MG63 (cell line): ENCODE data around the gene PSD4. TPM values are rescaled to one million over a fixed set of nuclear protein-coding genes. Genes with fewer than 3 reads are reported as not detected.

Source experiments
- DNase-seq: peaks from one replicate; pipeline ENCODE4 v3.0.0-alpha.2; 2020
- H3K27me3 ChIP-seq: fragments of 250-450 bp; sonication (Bioruptor Pico); 2 replicates; pipeline ENCODE4 v1.5.1; 2020; ENCODE audit warnings: mild to moderate bottlenecking, moderate library complexity
- H3K36me3 ChIP-seq: fragments of 250-450 bp; sonication (Bioruptor Pico); 2 replicates; pipeline ENCODE4 v1.5.1; 2020; ENCODE audit warnings: mild to moderate bottlenecking, moderate library complexity
- H3K4me3 ChIP-seq: fragments of 250-450 bp; sonication (Bioruptor Pico); 2 replicates; pipeline ENCODE4 v1.5.1; 2020; ENCODE audit warnings: mild to moderate bottlenecking, moderate library complexity
- H3K9me3 ChIP-seq: fragments of 250-450 bp; sonication (Bioruptor Pico); 2 replicates; pipeline ENCODE4 v1.5.1; 2020; ENCODE audit warnings: mild to moderate bottlenecking, moderate library complexity
- total RNA-seq: library from RNA; depleted of rRNA; stranded (reverse); fragments of >200 nt; shearing (Covaris generic); gene quantifications from 2 replicates; pipeline ENCODE4 v1.2.3, GENCODE V29; 2014; ENCODE audit warnings: low replicate concordance

PSD4 gene
- total RNA-seq, 1 experiment from 2014 or later = 0.16 TPM

DNA sequence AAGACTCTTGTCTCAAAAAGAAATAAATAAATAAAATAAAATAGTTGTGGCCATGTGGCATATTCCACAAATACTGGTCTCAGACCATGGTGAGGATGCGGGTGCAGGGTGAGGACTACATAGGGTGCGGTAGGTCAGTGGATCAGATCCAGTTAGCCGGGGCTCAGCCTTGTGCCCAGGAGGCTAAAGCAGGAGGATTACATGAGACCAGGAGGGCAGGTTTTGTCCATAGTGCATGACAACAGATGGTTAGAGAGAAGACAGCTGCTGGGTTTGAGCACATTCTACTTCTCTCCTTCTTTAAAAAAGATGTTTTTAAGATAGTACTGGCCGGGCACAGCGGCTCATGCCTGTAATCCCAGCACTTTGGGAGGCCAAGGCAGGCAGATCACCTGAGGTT is 12.8 kb upstream of the PSD4 start:
- H3K9me3 ChIP-seq = peaks cover 6% of the 10 kb centered on the region
- H3K36me3 ChIP-seq = no peaks in the 10 kb centered on the region
- no peaks in the 10 kb centered on the region for H3K27me3 ChIP-seq
- no peak overlapping the region for H3K4me3 ChIP-seq
- no peak for DNase-seq

DNA sequence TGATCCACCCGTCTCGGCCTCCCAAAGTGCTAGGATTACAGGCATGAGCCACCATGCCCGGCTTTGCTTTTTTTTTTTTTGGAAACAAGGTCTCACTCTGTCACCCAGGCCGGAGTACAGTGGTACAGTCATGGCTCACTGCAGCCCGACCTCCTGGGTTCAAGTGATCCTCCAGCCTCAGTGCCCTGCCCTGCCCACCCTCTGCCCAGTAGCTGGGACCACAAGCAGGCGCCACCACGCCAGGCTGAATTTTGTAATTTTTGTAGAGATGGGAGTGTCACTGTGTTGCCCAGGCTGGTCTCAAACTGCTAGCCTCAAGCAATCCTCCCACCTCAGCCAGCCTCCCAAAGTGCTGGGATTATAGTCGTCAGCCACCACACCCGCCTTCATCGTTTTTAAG is 11.6 kb upstream of the PSD4 start:
- H3K4me3 ChIP-seq = no peak overlapping the region
- H3K27me3 ChIP-seq = no peaks in the 10 kb centered on the region
- no peaks in the 10 kb centered on the region for H3K36me3 ChIP-seq
- H3K9me3 ChIP-seq = peaks cover 6% of the 10 kb centered on the region
- no peak for DNase-seq

DNA sequence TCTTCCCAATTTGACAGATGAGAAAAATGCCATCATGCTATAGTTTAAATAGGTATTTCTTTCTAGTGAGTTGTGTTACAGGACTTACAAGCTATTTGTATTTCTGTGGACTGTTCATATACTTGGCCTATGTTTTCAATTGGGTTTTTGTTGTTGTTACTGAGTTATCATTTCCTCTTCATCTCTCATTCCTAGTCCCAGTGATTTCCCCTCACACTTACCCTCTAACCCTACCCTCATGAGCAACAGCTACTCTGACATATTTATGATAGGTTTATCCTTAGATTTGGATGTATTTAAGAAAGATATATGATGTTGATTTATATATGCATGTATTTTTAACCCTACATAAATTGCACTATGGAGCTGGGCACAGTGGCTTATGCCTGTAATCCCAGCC is 10.9 kb upstream of the PSD4 start:
- no peaks in the 10 kb centered on the region for H3K36me3 ChIP-seq
- peaks cover 3% of the 10 kb centered on the region for H3K9me3 ChIP-seq
- no peaks in the 10 kb centered on the region for H3K27me3 ChIP-seq
- DNase-seq = no peak
- no peak overlapping the region for H3K4me3 ChIP-seq

DNA sequence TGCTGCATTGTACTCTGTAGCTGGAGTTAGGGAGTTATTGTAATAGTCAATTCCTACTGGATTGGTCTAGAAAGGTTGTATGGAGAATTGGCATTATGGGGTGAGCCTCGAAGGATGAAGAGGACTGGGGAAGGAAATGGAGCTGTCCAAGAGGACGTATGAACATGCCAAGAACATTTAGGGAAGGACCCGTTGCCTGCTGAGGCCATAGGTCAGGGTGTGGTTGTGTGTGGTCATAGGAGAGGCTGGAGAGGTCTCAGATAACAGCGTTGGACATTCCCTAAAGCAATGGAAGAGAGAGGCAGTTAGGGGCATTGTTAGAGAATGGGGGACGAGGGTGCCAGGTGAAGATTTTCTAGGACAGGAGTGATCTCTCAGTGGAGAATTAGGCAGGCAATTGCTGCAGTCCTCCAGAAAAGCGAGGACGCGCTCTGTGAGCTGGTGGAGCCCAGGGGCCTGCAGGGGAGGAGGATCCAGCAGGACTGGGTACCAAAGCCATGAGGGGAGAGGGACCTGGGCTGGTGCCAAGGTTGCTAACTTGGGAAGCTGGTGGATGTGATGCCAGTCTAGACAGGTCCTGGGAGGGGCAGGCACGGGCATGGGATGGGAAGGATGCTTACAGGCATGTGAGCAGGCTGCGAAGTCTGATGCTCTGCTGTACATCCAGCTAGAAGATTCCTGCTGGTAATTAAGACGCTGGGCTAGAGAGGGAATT is 9.4 kb upstream of the PSD4 start:
- H3K9me3 ChIP-seq = no peaks in the 10 kb centered on the region
- H3K4me3 ChIP-seq = no peak overlapping the region
- DNase-seq = no peak
- no peaks in the 10 kb centered on the region for H3K27me3 ChIP-seq
- no peaks in the 10 kb centered on the region for H3K36me3 ChIP-seq

DNA sequence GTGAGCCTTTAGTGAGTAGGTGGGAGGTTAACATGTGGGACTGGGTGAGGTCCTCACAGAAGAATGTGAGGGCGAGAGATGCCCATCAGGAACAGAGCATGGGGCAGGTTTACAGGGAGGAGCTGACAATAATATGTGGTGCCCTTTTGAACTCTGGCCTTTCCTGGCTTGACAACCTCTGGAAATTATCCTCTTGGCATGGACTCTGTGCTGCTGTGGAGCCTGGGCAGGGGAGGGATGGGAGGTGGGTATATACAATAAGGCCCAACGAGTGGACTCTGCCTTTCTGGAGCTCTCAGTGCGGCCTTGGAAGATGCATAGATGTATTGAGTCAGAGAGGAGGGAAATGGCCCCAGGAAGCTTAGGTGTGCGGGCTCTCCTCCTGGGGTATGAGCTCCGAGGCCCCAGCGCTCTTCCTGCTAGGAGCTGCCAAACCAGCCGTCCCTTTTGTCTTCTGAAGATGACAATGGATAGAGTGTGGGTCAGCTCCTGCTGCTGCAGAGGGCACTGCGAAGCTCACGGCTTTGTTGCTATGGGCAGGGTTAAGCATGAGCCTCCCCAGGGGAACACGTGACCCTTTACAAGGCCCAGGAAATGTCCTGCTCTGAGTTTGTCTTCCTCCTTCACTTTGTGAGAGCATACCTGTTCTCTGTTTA is 8.7 kb upstream of the PSD4 start:
- H3K36me3 ChIP-seq = no peaks in the 10 kb centered on the region
- no peaks in the 10 kb centered on the region for H3K27me3 ChIP-seq
- no peak for DNase-seq
- H3K9me3 ChIP-seq = no peaks in the 10 kb centered on the region
- no peak overlapping the region for H3K4me3 ChIP-seq

DNA sequence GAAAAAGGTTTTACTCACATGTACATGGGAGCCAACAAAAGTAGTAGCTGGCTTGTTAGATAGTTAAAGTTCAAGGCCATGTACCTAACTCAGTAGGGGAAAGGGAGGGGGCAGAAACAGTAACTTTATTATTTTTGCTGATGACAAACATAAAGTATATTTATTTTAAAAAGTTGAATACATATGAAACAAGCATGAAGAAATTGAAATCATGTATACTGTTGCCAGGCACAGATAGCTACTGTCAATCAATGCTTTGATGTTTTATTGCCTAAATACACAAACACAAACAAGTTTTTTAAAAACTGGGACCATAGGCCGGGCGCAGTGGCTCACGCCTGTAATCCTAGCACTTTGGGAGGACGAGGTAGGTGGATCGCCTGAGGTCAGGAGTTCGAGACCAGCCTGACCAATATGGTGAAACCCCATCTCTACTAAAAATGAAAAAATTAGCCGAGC is 7.6 kb upstream of the PSD4 start:
- Histone ChIP-seq H3K4me3 (no peak overlapping the region), H3K27me3 (no peaks in the 10 kb centered on the region), H3K9me3 (no peaks in the 10 kb centered on the region), H3K36me3 (no peaks in the 10 kb centered on the region)
- no peak for DNase-seq

DNA sequence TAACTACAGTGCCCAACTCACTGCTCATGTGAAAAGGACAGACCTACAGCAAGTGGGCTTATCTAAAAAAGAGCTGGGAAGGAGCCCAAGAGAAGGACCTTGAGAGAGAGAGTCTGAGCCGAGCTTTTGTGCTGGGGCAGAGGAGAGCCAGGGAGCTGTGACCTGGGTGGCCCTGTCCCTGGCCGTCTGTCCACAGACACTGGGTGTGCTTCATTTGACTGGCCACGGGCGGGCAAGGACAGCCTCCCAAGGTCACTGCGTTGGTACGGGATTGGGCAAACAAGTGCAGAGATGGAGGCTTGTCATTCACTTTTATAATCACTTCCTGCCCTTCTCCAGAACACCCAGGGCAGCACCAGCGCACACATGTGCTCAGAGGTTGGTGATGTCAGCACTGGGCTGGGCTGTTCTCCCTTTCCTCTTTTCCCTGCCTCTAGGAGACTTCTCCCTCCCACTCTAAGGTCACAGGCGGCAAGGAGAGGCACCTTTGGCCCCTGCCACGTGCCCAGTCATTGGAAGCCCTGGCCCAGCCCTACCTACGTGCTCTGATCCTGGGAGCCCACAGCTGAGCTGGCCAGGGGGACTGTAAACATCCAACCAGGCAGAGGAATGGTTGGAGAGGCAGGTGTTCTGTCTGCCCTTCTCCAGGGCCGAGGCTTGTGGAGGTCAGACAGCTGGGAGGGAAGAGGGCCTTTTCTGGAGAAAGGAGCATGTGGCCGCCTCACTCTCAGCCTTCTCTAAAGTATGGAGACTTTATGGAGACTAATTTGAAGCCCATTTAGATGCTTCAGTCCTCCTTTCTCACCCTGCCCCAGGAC is 6.4 kb upstream of the PSD4 start:
- H3K27me3 ChIP-seq = no peaks in the 10 kb centered on the region
- no peak overlapping the region for H3K4me3 ChIP-seq
- H3K9me3 ChIP-seq = no peaks in the 10 kb centered on the region
- H3K36me3 ChIP-seq = no peaks in the 10 kb centered on the region
- DNase-seq = no peak

DNA sequence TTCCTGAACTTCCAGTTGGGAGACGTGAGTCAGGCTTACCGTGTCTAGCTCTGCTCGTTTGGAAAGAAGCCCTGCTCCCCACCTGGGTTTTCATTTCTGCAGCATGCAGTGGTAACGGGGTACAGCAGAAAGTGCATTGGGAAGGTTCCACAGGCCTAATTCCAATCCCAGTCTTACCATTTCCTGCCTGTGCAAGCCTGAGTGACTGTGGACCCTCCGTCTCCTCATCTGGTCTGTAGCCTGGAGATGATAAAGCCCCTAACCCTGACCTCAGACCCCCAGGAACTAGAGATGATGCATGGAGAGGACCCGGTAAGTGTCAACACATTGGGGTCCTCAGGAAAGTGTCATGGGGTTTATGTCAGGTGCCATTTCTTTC is 5.8 kb upstream of the PSD4 start:
- H3K36me3 ChIP-seq = no peaks in the 10 kb centered on the region
- H3K27me3 ChIP-seq = no peaks in the 10 kb centered on the region
- H3K4me3 ChIP-seq = no peak overlapping the region
- no peak for DNase-seq
- H3K9me3 ChIP-seq = no peaks in the 10 kb centered on the region

DNA sequence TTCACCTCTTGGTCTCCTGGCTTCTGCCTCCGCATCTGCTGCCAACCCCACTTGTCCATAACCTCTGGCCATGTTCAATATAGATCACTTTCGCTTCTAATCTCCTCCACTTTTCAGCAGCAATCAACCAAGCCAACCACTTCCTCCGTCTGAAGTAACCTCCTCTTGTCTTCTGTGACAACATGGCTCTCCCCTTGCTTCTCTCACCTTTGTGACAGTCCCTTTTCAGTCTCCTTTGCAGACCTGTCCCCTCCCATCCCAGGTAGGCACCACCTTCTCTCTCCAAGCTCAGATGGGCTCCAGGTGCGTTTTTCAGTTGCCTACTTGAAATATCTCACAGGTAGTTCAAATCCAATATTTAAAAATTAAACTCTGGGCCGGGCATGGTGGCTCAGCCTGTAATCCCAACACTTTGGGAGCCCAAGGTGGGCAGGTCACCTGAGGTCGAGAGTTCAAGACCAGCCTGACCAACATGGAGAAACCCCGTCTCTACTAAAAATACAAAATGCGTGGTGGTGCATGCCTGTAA is 4.7 kb upstream of the PSD4 start:
- Histone ChIP-seq H3K36me3 (no peaks in the 10 kb centered on the region), H3K27me3 (no peaks in the 10 kb centered on the region), H3K9me3 (no peaks in the 10 kb centered on the region), H3K4me3 (no peak overlapping the region)
- no peak for DNase-seq

DNA sequence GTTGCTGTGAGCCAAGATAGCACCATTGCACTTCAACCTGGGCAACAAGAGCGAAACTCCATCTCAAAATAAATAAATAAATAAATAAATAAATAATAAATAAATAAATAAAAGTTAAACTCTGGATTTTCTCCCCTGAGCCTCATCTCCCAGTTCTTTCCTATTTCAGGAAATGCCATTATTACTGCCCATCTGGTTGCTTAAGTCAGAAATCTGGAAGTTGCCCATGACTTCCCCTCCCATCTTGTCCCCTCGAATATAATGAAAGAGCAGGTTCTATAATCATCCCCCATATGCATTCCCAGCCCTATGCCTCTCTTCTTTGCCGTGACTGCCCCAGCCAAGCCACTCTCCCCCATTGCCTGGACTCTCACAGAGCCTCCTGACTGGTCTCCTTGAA is 4.2 kb upstream of the PSD4 start:
- no peaks in the 10 kb centered on the region for H3K27me3 ChIP-seq
- no peaks in the 10 kb centered on the region for H3K36me3 ChIP-seq
- no peaks in the 10 kb centered on the region for H3K9me3 ChIP-seq
- H3K4me3 ChIP-seq = no peak overlapping the region
- no peak for DNase-seq

DNA sequence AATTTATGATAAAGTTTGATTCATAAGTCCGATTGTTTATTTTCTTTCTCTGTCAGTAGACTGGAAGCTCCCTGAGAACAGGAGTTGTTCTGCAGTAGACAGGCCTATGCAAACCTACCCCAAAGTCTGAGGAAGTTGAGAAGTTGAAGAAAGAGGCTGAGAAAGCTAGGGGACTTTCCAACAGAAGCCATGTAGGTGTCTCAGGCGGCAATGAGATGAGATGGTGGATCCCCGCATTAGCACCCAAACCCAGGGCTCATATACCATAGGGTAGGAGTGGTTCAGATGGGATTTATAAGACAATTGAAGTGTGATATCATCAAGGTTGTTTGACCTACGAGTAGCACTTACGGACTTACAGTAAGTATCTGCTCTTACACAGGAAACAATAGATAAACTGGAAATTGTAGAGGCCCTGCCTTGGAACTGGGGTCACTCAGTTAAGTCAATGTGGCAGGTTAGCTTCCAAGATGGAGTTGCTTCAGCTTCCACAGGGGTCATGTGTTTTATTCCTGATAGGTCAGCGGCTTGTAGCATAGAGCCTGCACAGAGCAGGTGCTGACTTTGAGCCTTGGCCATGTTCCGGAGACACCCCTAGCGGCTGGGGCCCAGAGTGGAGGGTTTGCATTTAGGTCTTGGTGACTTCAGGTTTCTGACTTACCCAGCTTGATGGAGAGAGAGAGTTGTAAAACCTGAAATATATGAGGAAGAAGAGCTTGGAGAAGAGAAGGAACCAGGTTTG is 2.3 kb upstream of the PSD4 start:
- DNase-seq = no peak
- Histone ChIP-seq H3K36me3 (no peaks in the 10 kb centered on the region), H3K4me3 (no peak overlapping the region), H3K9me3 (no peaks in the 10 kb centered on the region), H3K27me3 (no peaks in the 10 kb centered on the region)

DNA sequence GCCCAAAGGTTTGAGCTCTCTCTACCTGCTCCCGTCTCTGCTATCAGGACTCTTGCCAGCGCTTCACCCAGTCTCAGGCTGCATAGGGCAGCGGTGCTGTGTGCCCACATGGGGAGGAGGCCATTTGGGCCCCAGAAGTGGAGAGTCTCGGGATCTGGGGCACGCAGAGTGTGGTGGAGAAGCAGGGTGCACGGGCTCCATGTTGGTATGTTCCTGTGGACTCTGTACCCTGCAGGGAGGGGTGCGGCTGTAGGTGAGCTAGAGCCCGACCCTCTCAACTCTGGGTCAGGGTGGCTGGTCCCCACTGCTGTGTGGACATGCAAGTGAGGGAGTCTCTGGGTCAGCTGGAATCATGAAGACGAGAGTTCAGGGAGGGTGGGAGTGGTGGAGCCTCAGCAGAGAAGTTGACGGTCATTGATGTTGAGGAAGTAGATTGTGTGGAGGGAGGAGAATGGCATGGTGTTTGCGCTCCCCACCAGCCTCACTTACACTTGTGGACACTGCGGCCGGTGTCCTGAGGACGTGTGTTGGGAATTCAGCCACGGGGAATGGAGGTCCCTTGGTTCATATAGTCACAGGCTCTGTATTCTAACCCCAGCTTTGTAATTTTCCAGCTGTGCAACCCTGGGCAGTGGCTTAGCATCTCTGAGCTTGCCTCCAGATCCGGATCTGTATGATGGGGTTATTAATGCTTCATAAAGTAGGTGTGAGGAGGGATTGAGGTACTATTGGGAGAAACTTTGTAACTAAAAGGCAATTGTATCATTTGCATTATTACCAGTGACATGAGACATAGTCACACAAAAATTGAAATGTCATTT is 840 bp upstream of the PSD4 start:
- Histone ChIP-seq H3K9me3 (no peaks in the 10 kb centered on the region), H3K36me3 (no peaks in the 10 kb centered on the region), H3K27me3 (no peaks in the 10 kb centered on the region), H3K4me3 (no peak overlapping the region)
- DNase-seq = no peak

DNA sequence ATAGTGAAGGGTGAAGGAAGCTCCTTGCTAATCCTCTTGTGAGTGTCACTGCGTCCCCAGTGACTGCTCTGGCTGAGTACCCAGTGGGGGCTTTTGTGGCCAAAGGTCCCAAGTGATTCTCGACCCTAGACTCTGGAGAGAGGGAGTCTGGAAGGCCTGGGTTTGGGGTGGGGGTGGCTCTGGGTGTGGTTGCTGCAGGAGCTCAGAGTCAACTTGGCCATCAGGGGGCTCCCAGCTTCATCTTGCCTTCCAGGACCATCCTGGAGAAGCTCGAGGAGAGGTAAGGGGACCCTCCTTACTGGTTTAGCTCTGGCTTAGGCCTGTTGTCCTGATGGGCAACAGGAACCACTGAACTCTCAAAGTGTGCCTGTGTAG is 592 bp downstream of the PSD4 start:
- Histone ChIP-seq H3K36me3 (no peaks in the 10 kb centered on the region), H3K4me3 (no peak overlapping the region), H3K9me3 (no peaks in the 10 kb centered on the region), H3K27me3 (no peaks in the 10 kb centered on the region)
- DNase-seq = no peak

DNA sequence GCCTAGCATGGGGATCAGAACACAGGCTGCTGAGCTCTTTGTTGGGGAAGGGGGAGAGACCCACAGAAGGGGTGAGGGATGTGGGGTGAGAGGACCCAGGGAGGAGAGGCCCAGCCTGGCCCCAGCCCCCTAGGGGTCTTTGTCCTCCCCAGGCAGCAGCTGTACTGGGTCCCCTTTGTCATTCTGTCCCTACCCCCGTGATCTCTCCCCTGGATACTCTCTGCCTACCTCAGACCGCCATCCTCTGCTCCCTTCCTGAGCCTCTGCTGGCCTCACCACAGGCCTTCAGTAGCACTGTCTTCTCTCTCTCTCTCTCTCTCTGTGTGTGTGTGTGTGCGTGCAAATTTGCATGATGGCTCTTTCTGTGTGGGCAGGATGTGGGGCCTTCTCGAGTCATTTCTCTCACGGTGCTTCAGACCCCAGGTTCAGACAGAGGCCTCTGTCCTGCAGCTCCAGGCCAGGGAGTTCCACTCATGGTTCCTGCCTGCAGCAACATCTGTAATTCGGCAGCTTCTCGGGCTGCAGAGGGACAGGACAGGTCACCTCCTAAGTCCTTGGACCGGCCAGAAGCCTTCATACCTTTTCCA is 1.4 kb downstream of the PSD4 start:
- no peak for DNase-seq
- no peaks in the 10 kb centered on the region for H3K27me3 ChIP-seq
- no peaks in the 10 kb centered on the region for H3K36me3 ChIP-seq
- no peak overlapping the region for H3K4me3 ChIP-seq
- no peaks in the 10 kb centered on the region for H3K9me3 ChIP-seq

DNA sequence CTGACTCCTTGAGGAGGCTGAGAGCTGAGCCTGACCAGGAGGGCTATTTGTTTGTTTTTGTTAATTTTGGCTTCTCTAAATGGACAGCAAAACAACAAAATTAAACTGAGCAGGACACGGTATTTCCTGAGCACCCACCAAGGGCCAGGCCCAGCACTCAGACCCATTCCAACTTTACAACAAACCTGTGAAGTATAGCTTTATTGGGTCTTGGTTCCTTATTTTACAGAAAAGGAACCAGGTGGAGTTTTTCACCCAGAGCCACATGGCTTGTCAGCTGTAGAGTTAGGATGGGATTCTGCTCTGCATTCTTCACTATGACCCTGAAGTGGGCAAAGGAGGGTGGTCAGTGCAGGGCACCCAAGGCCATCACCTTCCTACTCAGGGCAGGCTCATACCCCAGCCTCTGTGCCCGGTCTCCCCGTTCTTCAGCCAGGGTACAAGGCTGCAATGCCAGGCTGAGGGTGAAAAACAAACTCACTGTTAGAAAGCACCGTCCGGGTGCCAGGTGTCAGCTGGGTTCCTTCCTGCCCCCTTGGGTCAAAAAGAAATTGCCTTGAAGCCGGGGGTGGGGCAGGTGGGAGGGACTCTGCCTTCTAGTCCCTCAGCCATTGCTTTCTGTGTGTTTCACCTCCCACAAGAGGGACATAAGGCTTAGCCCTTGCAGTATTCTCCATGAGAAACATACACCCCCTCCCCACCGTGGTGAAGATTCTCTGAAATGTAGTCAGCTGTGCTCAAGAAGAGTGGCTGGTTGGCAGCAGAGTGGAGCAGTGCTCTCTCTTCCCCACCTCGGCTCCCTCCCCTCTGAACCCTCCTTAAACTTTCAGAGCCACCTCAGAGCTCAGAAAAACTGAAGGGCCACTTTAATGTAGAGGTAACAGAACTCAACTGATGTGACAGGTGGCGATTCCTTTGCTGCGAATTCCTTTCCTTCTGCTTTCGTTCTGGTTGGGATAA is 2.2 kb downstream of the PSD4 start:
- Histone ChIP-seq H3K9me3 (no peaks in the 10 kb centered on the region), H3K36me3 (no peaks in the 10 kb centered on the region), H3K27me3 (no peaks in the 10 kb centered on the region), H3K4me3 (no peak overlapping the region)
- DNase-seq = no peak
